Stimulated activated CD8-positive, alpha-beta memory T cell treated with anti-CD3 and anti-CD28 coated beads, Interleukin-15, amount 100 ng/mL, for 48 hours (primary cell): Measurements from ENCODE around the gene YIF1A.

ENCODE experiments used
- DNase-seq, 2 donors: peaks; one replicate each; pipeline ENCODE4 v3.0.0-alpha.2; 2020; ENCODE audit warnings: low read depth in 2 of 2

YIF1A gene, protein sequence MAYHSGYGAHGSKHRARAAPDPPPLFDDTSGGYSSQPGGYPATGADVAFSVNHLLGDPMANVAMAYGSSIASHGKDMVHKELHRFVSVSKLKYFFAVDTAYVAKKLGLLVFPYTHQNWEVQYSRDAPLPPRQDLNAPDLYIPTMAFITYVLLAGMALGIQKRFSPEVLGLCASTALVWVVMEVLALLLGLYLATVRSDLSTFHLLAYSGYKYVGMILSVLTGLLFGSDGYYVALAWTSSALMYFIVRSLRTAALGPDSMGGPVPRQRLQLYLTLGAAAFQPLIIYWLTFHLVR

DNA sequence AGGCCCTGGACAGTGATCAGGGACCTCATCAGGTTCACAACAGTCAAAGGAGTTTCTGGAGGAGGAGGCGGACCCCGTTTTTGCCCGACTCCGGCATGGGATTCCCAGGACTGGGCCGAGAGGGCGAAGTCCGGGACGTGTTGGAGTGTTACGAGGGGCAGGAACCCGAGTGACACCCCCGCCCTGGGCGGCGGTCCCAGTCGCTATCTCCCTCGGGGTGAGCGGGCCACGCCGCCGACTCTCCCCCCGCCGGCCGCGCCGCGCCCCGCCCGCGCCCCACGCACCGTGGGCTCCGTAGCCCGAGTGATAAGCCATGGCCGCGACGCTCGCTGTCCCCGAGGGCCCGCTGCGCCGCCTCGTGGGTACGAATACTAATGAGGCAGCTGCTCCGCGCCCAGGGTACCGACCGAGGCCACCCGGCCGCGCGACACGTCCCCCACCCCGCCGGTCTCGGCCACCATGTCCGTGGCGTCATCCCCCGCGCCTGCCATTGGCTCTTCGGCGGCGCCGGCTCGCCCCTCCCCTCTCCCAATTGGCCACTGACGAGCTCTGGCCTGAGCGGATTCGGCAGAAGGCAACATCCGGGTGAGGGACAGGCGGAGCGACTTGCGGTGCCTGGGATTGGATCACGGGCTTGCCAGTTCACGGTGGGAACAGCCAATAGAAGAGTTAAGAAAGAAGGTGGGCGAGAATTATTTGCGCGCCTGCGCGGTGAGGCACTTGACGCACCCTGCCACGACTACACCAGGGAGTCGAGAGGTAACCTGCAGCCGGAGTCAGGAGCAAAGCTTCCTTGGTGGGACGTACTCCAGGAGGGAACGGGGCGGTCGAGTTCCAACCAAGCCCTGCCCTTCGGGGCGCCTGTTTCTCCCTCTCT, at the start of gene YIF1A:
Gene YIF1A (minus strand): TSS at position 473 of the 877 bp plus-strand sequence. CDS start 158 bp downstream, at position 315.
- peak; percentile 98 to 99 for DNase-seq

DNA sequence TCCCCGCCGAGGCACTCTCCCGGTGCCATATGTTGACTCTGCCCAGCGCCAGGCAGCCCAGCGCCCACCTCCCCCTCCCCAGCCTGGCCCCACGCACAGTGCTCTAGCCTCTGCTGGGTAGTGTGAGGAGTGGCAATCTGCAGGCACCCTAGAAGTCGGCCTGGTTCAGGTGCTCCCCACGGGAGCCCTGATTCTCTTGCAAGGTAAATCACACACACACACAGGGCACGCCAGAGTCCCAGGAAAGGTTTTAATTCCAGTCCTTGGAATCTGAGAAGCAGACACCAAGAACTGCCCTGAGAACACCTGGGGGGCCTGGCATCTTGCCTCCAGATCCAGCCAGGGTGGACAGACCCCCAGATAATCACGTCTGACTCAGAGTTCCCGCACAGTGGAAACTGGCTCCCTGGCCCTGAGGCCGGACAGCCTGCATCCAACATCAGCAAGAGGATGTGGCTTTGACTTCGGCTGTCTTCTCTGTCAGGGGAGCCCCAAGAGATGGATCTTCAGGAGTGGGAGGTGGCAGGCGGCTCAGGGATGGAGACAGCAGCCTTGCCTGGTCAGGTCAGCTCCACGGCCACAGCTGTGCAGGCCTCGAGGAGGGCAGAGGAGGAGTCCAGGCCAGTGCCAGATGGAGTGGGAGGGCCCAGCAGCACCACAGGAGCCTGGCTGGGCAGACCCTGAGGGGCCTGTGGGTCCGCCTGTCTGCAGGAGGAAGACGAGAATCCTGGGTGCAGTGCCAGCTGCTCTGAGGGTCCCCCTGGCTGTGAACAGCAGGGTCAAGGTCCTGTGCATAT, 48.4 kb upstream of the YIF1A start:
- DNase-seq: no peak

DNA sequence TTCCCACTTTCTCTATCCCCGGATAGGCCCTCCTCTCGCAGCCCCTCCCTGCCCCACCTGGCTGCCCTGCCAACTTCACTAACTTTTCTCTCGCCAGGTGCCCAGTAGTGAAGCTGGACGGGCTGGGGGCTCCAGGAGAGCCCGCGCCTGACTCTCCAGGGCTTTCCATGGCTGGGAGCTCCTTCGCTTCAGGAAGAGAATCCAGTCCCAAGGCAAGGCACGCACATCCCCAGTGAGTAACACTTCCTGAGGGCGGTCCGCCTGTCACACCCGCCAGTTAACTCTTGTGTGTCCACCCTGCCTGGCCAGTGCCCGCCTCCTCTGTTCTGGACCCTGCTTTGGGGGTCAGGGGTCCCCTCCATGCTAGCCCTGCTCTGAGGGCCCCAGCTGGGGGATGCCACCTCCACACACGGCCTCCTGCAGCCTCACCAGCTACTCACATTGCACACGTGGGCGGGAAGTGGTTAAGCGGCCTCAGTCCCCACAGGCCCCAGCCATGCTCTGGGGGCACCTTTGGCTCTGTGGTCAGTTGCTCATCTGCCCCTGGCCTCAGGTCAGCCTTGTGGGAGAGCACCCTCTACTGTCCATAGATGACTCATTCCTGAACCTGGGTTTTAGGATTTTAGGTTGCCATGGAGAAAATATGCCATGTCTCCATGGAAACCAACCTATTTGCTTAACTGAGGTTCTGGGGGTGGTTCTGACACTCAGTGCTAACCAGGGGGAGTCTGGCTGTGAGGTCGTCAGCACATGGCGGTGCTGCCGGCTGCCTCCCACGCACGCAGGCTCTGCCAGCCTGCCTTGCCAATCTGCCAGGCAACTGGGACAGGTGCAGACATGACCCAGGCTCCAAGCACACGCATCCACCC, 47.5 kb upstream of the YIF1A start, which contains the start of gene RIN1:
Gene RIN1 (minus strand): TSS at position 201 of the 869 bp plus-strand sequence. CDS start 32 bp downstream, at position 169.
- DNase-seq: peak; percentile 79 to 81

DNA sequence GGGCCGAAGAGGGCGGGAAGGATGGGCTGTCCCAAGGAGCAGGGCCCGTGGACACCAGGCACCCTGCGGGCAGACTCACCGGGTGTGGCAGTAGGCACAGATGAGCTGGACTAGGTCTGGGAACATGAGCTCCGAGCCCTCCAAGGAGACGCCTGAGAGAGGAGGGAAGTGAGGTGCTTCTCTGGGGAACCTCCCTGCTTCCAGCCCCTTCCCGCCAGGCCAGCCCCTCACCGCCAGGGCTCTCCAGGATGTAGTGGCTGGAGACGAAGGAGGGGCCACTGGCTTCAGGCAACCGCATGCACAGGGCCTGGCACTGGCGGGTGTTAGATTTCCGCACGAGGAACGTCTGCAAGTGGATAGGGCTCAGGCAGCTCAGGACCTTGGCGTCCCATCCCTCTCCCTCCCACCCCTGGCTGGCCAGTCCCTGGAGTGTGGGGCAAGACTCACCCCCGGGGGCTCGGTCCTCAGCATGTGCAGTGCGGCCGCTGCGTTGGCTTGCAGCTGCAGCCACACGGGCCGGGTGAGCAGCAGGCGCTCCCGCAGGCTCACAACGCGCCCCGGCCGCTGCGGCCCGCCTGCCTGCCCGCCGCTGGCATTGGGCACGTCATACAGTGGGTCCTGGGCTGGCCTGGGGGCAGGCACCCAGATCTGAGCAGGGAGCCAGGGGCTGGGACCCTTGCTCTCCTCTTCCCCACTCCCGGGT, 46.7 kb upstream of the YIF1A start:
- DNase-seq: no peak

DNA sequence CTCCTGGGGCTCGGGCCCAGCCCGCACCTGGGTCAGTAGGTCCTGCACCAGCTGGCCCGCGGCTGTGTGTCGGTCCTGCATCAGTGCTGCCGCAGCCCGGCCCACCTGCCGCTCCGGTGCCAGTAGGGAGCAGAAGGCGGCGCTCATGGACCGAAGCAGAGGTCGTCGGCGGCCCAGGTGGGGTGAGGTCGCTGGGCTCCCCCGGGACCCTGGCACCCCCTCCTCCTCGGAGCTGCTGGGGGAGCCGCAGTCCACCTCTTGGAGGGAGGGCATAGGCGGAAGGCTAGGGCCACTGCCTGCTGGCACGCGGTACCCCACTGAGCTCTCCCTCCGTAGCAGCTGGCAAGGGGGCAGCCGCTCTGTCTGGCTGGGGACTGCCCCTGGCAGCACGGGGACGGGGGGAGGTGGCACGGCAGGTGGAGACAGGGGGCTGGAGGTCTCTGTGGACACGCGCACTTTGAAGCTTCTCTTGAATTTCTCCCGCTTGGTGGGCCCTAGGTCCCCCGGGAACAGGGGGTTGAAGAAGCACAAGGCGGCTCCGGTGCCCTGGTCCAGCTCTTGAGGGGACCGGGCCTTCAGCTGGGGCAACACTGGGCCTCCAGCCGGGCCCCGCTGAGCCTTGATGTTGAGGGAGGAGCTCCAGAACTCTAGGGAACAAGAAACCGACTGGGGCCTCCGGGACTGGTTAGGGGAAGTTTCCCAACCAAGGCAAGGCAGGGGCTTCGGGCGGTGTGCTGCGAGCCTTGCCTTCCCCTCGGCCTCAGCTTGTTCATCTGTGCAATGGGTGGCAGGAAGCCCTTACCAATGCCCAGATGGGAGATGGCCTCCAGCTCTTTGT, 45.9 kb upstream of the YIF1A start:
- DNase-seq: no peak

DNA sequence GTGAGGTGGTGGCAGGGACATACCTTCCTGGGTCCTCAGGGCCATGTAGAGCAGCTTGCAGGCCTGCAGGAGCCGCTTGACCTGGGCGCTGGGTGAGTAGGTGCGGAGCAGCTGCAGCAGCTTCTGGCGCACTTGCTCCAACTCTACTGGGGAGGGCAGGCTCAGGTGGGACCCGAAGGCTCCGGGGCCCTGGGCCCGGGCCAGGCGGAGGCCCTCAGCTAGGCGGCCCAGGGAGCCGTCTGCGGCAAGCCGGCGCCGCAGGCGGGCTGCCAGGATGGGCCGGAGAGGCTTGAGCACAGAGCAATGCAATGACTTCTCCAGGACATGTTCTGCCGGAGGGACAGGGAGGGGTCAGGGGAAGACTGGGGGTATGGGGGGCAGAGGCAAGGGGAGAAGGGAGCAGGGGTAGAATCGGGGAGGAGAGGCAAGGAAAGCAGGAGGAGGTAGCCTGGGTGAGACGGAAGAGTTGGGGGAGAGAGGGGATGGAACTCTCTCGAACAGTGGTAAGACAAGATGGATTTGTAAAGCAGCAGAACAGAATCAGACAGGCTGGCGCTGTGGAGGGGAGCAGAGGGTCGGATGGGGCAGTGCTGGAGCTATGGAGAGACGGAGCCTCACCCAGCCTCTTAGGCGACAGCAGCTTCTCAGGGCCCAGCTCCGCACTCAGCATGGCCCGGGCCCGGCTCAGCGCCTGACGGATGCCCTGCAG, 45.1 kb upstream of the YIF1A start:
- no peak for DNase-seq

DNA sequence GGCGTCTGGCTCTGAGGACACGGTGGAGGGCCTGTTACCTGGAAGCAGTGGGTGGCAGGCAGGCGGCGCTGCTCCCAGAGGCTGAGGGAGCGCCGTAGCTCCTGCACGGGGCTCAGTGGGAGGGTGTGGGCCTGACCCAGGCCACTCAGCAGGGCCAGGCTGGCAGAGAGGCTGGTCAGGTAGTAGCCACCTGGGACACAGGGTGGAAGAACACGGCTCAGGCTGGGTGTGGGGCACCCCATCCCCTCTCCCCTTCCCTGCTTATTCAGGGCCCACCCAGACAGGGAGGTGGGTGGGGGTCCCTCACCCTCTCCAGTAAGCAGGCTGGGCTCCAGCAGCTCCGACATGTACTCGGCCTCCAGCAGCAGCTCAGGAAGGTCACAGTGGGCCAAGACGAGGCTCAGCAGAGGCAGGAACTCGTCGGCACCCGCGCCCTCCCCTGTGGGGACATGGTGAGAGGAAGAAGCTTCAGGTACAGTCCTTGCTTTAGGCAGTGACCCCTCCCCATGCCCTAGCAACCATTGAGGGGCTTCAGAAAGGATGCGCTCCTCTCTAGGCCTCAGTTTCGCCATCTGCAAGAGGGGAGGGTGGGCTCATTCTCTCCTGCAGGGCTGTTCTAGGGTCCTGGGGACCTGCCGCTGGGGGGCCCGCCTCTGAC, 44.4 kb upstream of the YIF1A start:
- DNase-seq: no peak

DNA sequence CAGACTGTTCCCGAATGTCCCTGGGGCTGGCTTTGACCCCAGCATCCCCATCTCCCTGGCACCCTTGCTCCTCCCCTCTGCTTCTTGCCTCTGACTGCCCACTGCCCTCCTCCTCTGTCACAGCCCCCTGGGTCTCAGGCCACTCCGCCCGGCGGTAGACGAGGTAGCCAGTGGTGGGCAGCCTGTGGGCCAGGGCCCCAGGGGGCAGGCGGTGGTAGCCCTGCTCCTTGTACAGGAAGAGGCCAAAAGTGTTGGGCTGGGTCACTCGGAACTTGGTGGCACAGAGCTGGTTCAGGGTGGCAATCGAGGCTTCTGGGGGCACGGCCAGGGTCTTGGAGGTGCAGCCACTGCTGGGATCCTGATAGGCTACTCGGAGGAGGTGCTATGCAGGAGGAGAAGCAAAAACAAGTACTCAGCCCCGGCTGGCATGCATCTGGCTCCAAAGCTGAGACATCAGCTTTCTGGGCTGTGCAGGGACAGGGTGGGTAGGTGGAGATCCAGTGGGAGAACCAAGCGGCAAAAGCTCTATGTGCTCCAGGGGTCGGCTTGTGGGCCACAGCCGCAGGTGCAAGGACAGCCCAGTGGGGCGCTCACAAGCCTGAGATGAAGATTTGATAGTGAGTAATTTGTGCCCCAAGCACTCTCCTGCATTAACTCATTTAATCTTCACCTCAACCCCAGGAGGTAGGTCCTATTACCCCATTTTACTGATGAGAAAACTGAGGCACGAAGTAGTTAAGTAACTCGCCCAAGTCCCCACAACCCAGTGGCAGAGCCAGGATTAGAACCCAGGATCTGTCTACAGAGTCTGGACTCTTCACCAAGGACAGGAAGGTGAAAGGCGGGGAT, 43.7 kb upstream of the YIF1A start:
- no peak for DNase-seq

DNA sequence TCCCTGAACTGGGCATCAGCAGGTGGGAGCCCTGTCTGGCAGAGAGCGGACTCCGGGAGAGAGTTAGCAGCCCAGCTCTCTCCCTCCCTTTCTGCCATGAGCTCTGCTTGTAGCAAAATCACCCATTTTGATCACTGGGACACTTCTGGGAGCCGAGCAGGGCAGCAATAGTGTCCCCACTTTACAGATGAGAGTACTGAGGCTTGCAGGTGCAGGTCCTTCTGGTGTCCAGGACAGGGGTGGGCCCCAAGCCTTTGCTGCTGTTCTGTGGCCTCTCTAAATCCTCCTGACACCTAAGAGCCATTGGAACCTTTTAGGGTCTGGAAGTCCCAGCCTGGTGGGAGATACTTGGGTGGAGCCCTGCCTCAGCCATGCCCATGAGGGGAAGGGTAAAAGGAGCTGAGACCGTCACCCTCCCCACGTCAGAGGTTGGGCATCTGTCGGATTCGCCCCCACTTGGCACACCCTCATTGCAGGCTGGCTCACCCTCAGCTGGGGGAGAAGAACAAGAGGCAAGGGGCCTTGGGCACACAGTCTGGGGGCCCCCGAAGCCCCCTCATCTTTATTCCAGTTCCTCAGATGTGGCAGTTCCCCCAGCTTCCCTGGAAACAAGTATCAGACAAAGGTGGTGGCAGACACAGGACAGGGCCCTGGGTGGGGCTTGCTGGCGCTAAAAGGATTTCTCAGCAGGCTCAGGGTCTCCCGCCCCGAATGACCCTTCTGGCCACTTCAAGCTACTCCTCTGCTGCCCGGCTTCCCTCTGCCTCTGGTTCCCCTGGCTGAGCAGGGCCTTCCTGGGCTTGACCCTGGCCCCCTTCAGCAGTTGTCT, 42.8 kb upstream of the YIF1A start:
- DNase-seq: no peak

DNA sequence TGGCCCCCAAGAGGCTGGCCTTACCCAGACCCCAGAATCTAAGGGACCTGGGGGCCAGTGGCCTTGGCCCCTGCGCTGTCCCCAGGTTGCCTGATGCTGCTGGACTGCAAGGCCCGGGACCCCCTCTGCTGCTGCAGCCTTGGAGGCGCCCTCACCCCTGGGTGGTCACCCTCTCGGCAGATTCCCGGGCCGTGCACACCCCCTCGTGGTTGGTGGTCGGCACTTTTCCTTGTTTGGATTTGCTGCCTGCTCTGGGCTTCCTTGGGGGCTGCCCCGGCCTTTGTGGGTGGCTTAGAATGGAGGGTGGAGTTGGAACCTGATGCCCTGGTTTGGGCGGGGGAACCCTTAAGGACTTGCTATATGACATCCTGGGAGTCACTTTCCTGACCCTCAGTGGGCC, 42.0 kb upstream of the YIF1A start:
- DNase-seq: no peak

DNA sequence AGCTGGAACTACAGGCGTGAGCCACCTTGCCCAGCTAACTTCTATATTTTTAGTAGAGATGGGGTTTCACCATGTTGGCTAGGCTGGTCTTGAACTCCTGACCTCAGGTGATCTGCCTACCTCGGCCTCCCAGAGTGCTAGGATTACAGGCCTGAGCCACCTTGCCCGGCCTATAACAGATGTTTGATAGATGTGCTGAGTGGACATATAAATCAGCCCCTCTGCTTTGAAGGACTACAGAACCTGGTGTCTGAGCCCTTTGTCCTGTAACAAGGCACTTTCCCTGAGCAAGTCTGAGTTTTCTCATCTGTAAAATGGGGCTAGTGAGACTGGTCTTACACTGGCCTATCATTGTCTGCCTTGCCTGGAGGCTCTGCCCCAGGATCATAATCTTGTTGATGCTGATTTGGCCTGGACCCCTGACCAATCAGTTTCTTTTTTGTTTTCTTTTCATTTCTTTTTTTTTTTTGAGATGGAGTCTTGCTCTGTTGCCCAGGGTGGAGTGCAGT, 40.3 kb upstream of the YIF1A start:
- DNase-seq: no peak

DNA sequence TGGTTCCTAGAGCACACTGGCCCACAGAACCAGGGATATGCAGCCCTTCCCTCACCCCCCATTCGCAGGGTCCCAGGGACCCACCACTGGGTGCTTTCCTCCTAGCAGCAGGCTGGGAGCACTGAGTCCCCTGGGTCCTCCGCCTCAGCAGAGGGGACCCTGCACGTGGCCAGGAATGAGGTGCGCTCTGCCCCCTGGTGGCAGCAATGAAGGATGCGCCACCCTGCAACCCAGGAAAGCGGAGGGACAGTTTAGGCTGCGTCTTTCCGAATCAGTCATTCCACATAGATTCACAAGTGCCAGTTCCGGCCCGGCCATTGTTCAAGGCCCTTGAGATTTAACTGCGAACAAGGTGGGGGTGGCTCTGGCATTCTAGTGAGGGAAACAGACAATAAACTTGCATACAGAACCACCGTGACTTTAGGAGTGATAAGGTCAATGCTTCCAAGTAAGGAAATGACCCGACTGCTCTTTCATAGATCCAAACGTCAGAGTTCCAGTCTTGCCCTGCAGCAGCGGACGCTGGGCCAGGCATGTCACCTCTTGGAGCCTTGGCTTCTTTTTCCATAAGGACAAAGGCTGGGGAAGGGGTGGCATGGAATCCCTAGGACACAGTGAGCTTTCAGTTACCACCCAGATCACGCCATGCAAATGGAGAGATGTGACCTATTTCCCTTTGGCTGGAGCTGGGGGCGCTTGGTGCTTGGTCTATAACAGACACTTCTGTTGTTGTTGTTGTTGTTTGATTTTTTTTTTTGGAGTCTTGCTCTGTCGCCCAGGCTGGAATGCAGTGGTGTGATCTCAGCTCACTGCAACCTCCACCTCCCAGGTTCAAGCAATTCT, 39.6 kb upstream of the YIF1A start:
- peak; percentile 68 to 75 for DNase-seq

DNA sequence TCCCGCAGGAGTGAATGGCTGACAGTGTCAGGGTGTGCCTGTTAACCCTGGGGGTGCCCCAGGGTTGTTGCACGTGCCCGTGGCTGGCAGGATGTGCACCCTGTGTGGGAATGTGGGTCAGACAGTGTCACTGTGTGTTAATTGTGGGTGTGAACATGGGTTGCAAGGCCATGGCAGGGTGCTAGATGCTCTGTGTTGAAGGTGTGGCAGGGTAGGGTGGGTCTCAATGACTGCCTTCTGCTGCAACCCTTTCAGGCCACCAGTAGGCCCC, 39.0 kb upstream of the YIF1A start:
- DNase-seq: no peak

DNA sequence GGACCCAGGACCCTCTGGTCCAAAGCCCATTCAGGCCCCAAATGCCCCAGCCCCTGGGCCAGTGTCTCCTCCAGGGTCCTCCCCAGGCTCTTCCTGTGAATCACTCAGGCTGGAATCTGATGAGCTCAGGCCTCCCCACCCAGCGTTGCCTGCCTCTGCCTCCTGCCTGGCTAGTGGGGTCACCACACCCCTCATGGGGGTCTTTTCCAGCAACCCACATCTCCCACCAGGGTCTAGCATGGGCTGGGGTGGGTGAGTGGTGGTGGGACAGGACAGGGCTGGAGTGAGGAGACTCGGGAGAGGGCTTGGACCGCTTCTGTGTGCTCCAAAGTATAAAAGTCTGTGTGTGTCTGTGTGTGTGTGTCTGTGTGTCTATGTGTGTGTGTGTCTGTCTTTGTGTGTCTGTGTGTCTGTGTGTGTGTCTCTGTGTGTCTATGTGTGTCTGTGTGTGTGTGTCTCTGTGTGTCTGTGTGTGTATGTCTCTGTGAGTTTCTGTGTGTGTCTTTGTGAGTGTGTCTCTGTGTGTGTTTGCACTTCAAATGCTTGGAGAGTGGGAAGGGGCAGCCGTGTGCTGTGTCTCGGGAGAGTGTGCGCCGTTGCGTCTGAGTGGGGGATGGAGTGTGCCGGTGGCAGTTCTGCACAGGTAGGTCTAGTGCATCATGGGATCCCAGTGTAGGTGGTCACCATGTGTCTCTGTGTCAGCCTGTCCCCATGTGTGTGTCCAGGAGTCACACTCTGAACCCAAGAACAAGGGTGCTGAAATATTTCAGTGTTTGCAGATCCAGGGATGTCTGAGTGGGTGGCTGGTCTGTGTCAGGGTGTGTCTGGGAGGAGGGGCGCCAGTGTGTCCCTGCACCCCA, 38.5 kb upstream of the YIF1A start:
- no peak for DNase-seq
